NCI-H2196 (cell line): ENCODE results near the gene CYP2W1.
"Not testable (repeated sequence)": the region's sequence is repeated elsewhere in the genome, so short reads cannot be mapped to it uniquely, and the experiment has no call there.

Experiments
- DNase-seq: peaks from one replicate; lab custom pipeline; 2025; ENCODE audit not compliant: unreplicated experiment; lab: John Stamatoyannopoulos, UW

The CYP2W1 gene

DNA sequence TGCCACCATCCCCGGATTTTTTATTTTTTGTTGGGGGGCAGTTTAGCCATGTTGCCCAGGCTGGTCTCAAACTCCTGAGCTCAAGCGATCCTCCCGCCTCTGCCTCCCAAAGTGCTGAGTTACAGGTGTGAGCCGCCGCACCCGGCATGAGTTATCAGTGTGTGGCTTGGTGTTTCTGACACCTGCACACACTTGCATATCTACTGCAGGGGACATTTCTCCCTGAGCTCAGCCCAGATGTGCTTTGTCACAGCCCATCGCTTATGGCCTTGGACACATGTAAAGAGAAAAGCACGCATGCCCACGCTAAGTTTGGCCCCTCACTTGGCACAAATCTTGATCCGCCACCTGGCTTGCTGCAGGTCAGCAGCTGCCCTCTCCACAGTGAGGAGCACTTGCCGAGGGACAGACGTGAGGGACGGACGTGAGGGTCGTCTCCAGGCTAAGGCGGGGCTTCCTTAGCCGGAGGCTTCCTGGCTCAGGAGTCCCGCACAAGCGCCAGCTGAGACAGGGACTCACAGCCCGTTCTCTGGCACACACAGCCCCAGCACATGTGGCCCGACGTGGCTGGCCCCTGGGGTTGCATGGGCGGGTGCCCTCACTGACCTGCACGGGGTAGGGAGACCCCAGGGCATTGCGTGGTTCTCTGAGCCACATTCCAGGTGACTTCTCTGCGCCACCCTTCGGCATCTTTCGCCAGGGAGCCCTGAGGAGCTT, 11.8 kb downstream of the CYP2W1 start:
- no peak for DNase-seq

- DNase-seq: no peak
These were observed 12.6 kb downstream of the CYP2W1 start for GRCh38 chr7:995571-995970.

DNA sequence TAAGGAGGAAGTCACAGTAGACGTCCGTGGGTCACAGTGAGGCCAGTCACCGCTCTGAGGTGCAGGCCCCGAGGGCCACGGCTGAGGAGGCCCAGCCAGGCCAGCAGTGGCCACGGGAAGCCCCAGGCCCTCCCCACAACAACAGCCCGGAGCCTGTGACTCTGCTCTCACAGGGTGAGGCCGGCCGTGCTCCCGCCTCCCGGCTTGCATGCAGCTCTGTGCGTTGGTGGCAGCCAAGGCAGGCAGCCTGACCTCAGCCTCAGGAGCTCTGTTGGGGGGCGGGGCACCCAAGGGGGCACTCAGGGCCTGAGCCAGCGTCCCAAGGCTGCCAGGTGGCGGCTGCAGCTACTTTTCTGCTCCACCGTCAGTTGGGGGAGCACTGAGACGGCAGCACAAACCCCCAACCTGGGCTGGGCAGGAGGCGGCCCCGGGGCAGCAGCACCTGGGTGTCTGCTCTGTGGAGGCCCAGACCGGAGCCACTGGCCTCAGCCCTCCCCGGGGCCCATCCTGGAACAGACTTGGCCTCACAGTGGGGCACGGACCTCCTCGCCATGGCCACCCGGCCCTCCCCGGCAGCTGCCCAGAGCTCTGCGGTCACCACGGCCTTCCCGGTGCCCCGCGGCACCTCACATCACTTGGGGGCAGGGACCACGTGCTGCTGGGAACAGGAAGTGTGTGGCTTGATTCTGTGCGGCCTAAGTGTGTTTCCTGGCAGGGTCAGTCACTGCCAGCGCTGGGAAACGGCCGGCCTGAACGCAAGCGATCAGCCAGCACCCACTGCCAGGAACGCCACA, 13.3 kb downstream of the CYP2W1 start:
- no peak for DNase-seq

GRCh38 chr7:997404-998395, 14.7 kb downstream of the CYP2W1 start:
- DNase-seq: no peak

GRCh38 chr7:999149-999879, 16.3 kb downstream of the CYP2W1 start:
- no peak for DNase-seq

GRCh38 chr7:999941-1000935, 17.3 kb downstream of the CYP2W1 start:
- no peak for DNase-seq

DNA sequence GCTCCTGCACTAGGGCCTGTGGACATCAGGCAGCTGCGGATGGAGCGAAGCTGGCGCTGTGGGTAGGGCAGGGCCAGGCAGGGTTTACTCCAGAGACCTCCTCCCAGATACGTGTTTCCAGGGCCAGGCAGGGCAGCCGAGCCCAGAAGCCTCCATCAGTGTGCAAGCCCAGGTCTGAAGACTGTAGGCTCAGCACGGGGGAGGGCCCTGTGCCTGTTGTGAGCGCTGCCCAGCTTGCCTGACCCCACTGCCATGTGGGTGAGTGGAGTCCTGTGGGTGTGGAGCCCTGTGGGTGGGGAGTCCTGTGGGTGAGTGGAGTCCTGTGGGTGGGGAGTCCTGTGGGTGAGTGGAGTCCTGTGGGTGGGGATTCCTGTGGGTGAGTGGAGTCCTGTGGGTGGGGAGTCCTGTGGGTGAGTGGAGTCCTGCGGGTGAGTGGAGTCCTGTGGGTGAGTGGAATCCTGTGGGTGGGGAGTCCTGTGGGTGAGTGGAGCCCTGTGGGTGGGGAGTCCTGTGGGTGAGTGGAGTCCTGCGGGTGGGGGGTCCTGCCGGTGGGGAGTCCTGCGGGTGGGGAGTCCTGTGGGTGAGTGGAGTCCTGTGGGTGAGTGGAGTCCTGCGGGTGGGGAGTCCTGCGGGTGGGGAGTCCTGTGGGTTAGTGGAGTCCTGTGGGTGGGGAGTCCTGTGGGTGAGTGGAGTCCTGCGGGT, 18.2 kb downstream of the CYP2W1 start:
- not testable (repeated sequence) for DNase-seq

- DNase-seq: not testable (repeated sequence)
These were observed 19.0 kb downstream of the CYP2W1 start for GRCh38 chr7:1002026-1002425.

- DNase-seq: not testable (repeated sequence)
These were observed 19.5 kb downstream of the CYP2W1 start for GRCh38 chr7:1002445-1002844.

- no peak for DNase-seq
These were observed 21.3 kb downstream of the CYP2W1 start for GRCh38 chr7:1004018-1004852.

DNA sequence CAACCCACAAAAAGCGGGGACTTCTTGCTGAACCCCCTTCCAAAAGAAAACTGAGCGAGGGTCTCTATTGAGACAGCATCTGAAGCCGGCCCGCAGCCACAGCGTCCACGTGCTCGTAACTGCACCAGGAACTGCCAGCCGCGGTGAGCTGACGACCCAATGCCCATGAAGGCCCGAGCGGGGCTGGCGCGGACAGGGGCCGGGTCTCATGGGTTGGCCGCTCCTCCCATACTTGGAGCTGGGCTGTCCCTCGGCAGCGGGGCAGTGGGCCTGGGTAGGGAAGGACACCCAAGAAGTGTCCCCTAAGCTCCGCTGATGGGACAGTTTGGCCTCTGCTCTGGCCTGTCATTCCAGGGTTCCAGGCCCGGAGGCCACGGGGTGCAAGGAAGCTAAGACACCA, 22.3 kb downstream of the CYP2W1 start:
- no peak for DNase-seq

- DNase-seq: no peak
These were observed 24.9 kb downstream of the CYP2W1 start for GRCh38 chr7:1007901-1008300.

- no peak for DNase-seq
These were observed 25.9 kb downstream of the CYP2W1 start for GRCh38 chr7:1008733-1009363.

GRCh38 chr7:1009747-1010146, 26.8 kb downstream of the CYP2W1 start:
- DNase-seq: no peak

GRCh38 chr7:1010226-1010625, 27.2 kb downstream of the CYP2W1 start:
- no peak for DNase-seq

GRCh38 chr7:1011297-1012003, 28.5 kb downstream of the CYP2W1 start:
- DNase-seq: no peak
